IMR-90 (cell line): ENCODE measurements around the gene CCL27. TPM values are rescaled to one million over a fixed set of nuclear protein-coding genes. Genes with fewer than 3 reads are reported as not detected.

ENCODE experiments used
- ATAC-seq: fragments of 200-7000 bp; cut with Tn5 transposase; 2 replicates; pipeline ENCODE4 v1.9.1; 2020; ENCODE audit warnings: low read depth, mild to moderate bottlenecking, moderate library complexity
- BruUV-seq: library from RNA; stranded (reverse); fragments of 400-500 nt; replicated peaks from 2 replicates; lab custom pipeline; 2021; lab: Mats Ljungman, UMichigan
- CTCF ChIA-PET: fragments of 300-600 bp; formaldehyde crosslinking; extraction: SDS; loops from one replicate; lab custom pipeline; 2021; ENCODE audit warnings: antibody characterized with exemption; lab: Yijun Ruan, JAX
- POLR2A ChIA-PET: fragments of 300-600 bp; sonication (Branson Sonifier 250); formaldehyde crosslinking; loops from one replicate; lab custom pipeline; 2022; ENCODE audit warnings: antibody characterized with exemption; ENCODE audit not compliant: unreplicated experiment; lab: Charles Lee
- DNase-seq: peaks from one replicate; pipeline ENCODE4 v3.0.0; 2013
- H2AFZ ChIP-seq: replicated peaks from 2 replicates; pipeline ENCODE3; 2013; ENCODE audit warnings: low read length, mild to moderate bottlenecking; ENCODE audit not compliant: poor library complexity
- H2AK5ac ChIP-seq: 2 replicates; pipeline ENCODE4 v1.6.1; 2013; ENCODE audit warnings: low read depth, low read length, inconsistent platforms
- H2AK9ac ChIP-seq: replicated peaks from 2 replicates; pipeline ENCODE3; 2013; ENCODE audit warnings: mild to moderate bottlenecking, low read depth, low read length, moderate library complexity; ENCODE audit not compliant: poor library complexity
- H2BK120ac ChIP-seq: 2 replicates; pipeline ENCODE4 v1.6.1; 2013; ENCODE audit warnings: low read depth, low read length, inconsistent platforms
- H2BK15ac ChIP-seq: 3 replicates; pipeline ENCODE4 v1.6.1; 2013; ENCODE audit warnings: low read depth, low read length, inconsistent platforms
- H2BK20ac ChIP-seq: 2 replicates; pipeline ENCODE4 v1.6.1; 2013; ENCODE audit warnings: low read depth, mild to moderate bottlenecking, inconsistent platforms, low read length, moderate library complexity
- H2BK5ac ChIP-seq: 2 replicates; pipeline ENCODE4 v1.6.1; 2013; ENCODE audit warnings: mild to moderate bottlenecking, low read depth, low read length, inconsistent platforms; ENCODE audit not compliant: poor library complexity, severe bottlenecking
- H3K14ac ChIP-seq: replicated peaks from 2 replicates; pipeline ENCODE4 v1.6.1; 2013; ENCODE audit warnings: low read depth, low read length, inconsistent platforms
- H3K18ac ChIP-seq: 2 replicates; pipeline ENCODE4 v1.6.1; 2013; ENCODE audit warnings: low read depth, low read length, control low read depth
- H3K23ac ChIP-seq: 2 replicates; pipeline ENCODE4 v1.6.1; 2013; ENCODE audit warnings: low read depth, low read length, inconsistent platforms
- H3K27ac ChIP-seq: 2 replicates; pipeline ENCODE4 v1.5.1; 2013; ENCODE audit warnings: mild to moderate bottlenecking, control low read depth, low read length; ENCODE audit not compliant: insufficient read depth
- H3K27me3 ChIP-seq: 2 replicates; pipeline ENCODE4 v1.6.1; 2013; ENCODE audit warnings: low read length; ENCODE audit not compliant: control insufficient read depth, insufficient read depth
- H3K36me3 ChIP-seq: 2 replicates; pipeline ENCODE4 v1.6.1; 2013; ENCODE audit warnings: low read length, mixed read lengths; ENCODE audit not compliant: control insufficient read depth, insufficient read depth
- H3K4ac ChIP-seq: 2 replicates; pipeline ENCODE4 v1.6.1; 2013; ENCODE audit warnings: low read depth, low read length, inconsistent platforms
- H3K4me1 ChIP-seq: 2 replicates; pipeline ENCODE4 v1.6.1; 2013; ENCODE audit warnings: low read length, mixed read lengths; ENCODE audit not compliant: control insufficient read depth, insufficient read depth
- H3K4me2 ChIP-seq: 2 replicates; pipeline ENCODE4 v1.6.1; 2013; ENCODE audit warnings: low read depth, mild to moderate bottlenecking, control low read depth, low read length, moderate library complexity
- H3K4me3 ChIP-seq: 2 replicates; pipeline ENCODE4 v1.5.1; 2013; ENCODE audit warnings: low read depth, mild to moderate bottlenecking, control low read depth, low read length, moderate library complexity; ENCODE audit not compliant: insufficient read depth
- H3K56ac ChIP-seq: 2 replicates; pipeline ENCODE4 v1.6.1; 2013; ENCODE audit warnings: low read length, inconsistent platforms; ENCODE audit not compliant: insufficient read depth; ENCODE audit errors: extremely low read depth
- H3K79me1 ChIP-seq, 2 experiments: 2 replicates each; pipeline ENCODE4 v1.6.1; 2013; ENCODE audit warnings: low read length in 2 of 2, inconsistent platforms in 1 of 2, low read depth in 1 of 2
- H3K9ac ChIP-seq: 2 replicates; pipeline ENCODE4 v1.6.1; 2013; ENCODE audit warnings: low read depth, low read length, control low read depth
- H3K9me1 ChIP-seq: 2 replicates; pipeline ENCODE4 v1.6.1; 2013; ENCODE audit warnings: low read length, inconsistent platforms; ENCODE audit not compliant: insufficient read depth
- H3K9me3 ChIP-seq: 2 replicates; pipeline ENCODE4 v1.6.1; 2013; ENCODE audit warnings: low read length; ENCODE audit not compliant: control insufficient read depth, insufficient read depth
- H4K20me1 ChIP-seq: 2 replicates; pipeline ENCODE4 v1.6.1; 2013; ENCODE audit warnings: low read length, inconsistent platforms; ENCODE audit not compliant: insufficient read depth
- H4K5ac ChIP-seq: 2 replicates; pipeline ENCODE4 v1.6.1; 2013; ENCODE audit warnings: mild to moderate bottlenecking, low read depth, low read length, control low read depth
- H4K8ac ChIP-seq, 2 experiments: 2 replicates each; pipeline ENCODE4 v1.6.1; 2013; ENCODE audit warnings: low read depth in 2 of 2, low read length in 2 of 2, control low read depth in 1 of 2, inconsistent platforms in 1 of 2
- H4K91ac ChIP-seq: 2 replicates; pipeline ENCODE4 v1.6.1; 2013; ENCODE audit warnings: low read depth, low read length, inconsistent platforms; ENCODE audit not compliant: insufficient read depth
- BHLHE40 ChIP-seq: fragments of 150-350 bp; IDR thresholded peaks from 2 replicates; pipeline ENCODE4 v1.6.1; 2016; ENCODE audit warnings: mild to moderate bottlenecking, low read depth, low read length
- CEBPB ChIP-seq: IDR thresholded peaks from 2 replicates; pipeline ENCODE4 v1.6.1; 2012; ENCODE audit warnings: low read depth, low read length, improper control_type of control experiment
- CHD1 ChIP-seq: IDR thresholded peaks from 2 replicates; pipeline ENCODE4 v1.6.1; 2012; ENCODE audit warnings: low read depth, low read length, improper control_type of control experiment
- CTCF ChIP-seq: conservative IDR thresholded peaks from 2 replicates; pipeline ENCODE4 v1.5.1; 2012; ENCODE audit warnings: mild to moderate bottlenecking, low read depth, low read length, improper control_type of control experiment
- ELK1 ChIP-seq: fragments of 150-350 bp; IDR thresholded peaks from 2 replicates; pipeline ENCODE4 v1.6.1; 2016; ENCODE audit warnings: low read depth, mild to moderate bottlenecking, low read length, moderate library complexity, borderline replicate concordance
- FOS ChIP-seq: fragments of 150-350 bp; IDR thresholded peaks from 2 replicates; pipeline ENCODE4 v1.6.1; 2016; ENCODE audit warnings: low read depth, low read length
- MAFK ChIP-seq: IDR thresholded peaks from 2 replicates; pipeline ENCODE4 v1.6.1; 2012; ENCODE audit warnings: low read depth, low read length, improper control_type of control experiment
- MAZ ChIP-seq: IDR thresholded peaks from 2 replicates; pipeline ENCODE4 v1.6.1; 2012; ENCODE audit warnings: low read depth, mild to moderate bottlenecking, low read length, improper control_type of control experiment, moderate library complexity, borderline replicate concordance
- MXI1 ChIP-seq: IDR thresholded peaks from 2 replicates; pipeline ENCODE4 v1.6.1; 2012; ENCODE audit warnings: low read depth, mild to moderate bottlenecking, low read length, moderate library complexity, borderline replicate concordance
- NFE2L2 ChIP-seq: fragments of 150-350 bp; IDR thresholded peaks from 2 replicates; pipeline ENCODE4 v1.6.1; 2016; ENCODE audit warnings: low read depth, mild to moderate bottlenecking, low read length
- POLR2A ChIP-seq: IDR thresholded peaks from 2 replicates; pipeline ENCODE4 v1.6.1; 2012; ENCODE audit warnings: mild to moderate bottlenecking, low read depth, low read length
- RAD21 ChIP-seq: IDR thresholded peaks from 2 replicates; pipeline ENCODE4 v1.6.1; 2012; ENCODE audit warnings: low read length, improper control_type of control experiment
- RCOR1 ChIP-seq: IDR thresholded peaks from 2 replicates; pipeline ENCODE4 v1.6.1; 2012; ENCODE audit warnings: mild to moderate bottlenecking, low read length, improper control_type of control experiment; ENCODE audit not compliant: insufficient replicate concordance
- RFX5 ChIP-seq: IDR thresholded peaks from 2 replicates; pipeline ENCODE4 v1.8.0; 2012; ENCODE audit warnings: low read depth, mild to moderate bottlenecking, low read length, moderate library complexity
- SMC3 ChIP-seq: fragments of 150-350 bp; IDR thresholded peaks from 2 replicates; pipeline ENCODE4 v1.6.1; 2016; ENCODE audit warnings: low read depth, mild to moderate bottlenecking, antibody characterized with exemption, low read length, moderate library complexity
- USF2 ChIP-seq: fragments of 150-350 bp; IDR thresholded peaks from 2 replicates; pipeline ENCODE4 v1.6.1; 2017; ENCODE audit warnings: mild to moderate bottlenecking, antibody characterized with exemption, low read length, low read depth
- dilution Hi-C: fragments of 300-500 bp; cut with HindIII; formaldehyde crosslinking; loops from one replicate; pipeline ENCODE4 v1.14.3; 2018; ENCODE audit warnings: low sequenced_read_pairs; ENCODE audit not compliant: unreplicated experiment
- in situ Hi-C: fragments of 300-500 bp; cut with MboI; formaldehyde crosslinking; loops from 3 replicates; pipeline ENCODE4 v1.14.3; 2019; ENCODE audit warnings: low sequenced_read_pairs, inconsistent platforms, mixed read lengths
- intact Hi-C: fragments of 100-400 bp; cut with micrococcal nuclease; formaldehyde crosslinking; loops from 2 replicates; pipeline ENCODE4 v1.10.0; 2022
- polyA plus RNA-seq, 3 experiments: library from polyadenylated mRNA; depleted of rRNA; stranded (reverse); fragments of >200 nt; gene quantifications; 2 replicates each; pipeline ENCODE4 v1.2.3, GENCODE V29; 2012; ENCODE audit warnings: low replicate concordance in 1 of 3
- total RNA-seq: library from RNA; depleted of rRNA; stranded (reverse); fragments of >200 nt; gene quantifications from 2 replicates; pipeline ENCODE4 v1.2.3, GENCODE V29; 2012

Gene CCL27
- total and polyA plus RNA-seq, 2 of the 4 experiments (the other 2 are of a cell fraction), result 0.18 to 0.26 TPM

- intact Hi-C loops (no loop called here), in situ Hi-C loops (no loop called here), dilution Hi-C loops (no loop called here)
- no peak overlapping the region for H3K27ac ChIP-seq
- DNase-seq (no peak), ATAC-seq (no peak)
- no peak overlapping the region for H3K14ac ChIP-seq
- H3K36me3 ChIP-seq, result peaks cover 16% of the 10 kb centered on the region
- H2BK5ac ChIP-seq, result no peak overlapping the region
- BruUV-seq, result no TSS peak
- H3K79me1 ChIP-seq, result peaks cover 15 to 27% of the 10 kb centered on the region in 2 experiments
- H4K5ac ChIP-seq, result no peak overlapping the region
- CTCF ChIA-PET, result interaction anchor here (0.7 kb wide), 1 partner anchor 41 kb away, joined by 5 read pairs; no protein-coding TSS in a partner anchor
- peaks cover 15% of the 10 kb centered on the region for H3K9me1 ChIP-seq
- no peaks in the 10 kb centered on the region for H4K20me1 ChIP-seq
- H2AFZ ChIP-seq, result no peak overlapping the region
- H3K9ac ChIP-seq, result no peak overlapping the region
- no peak overlapping the region for H2AK5ac ChIP-seq
- H3K4me2 ChIP-seq, result no peak overlapping the region
- TF ChIP-seq POLR2A (no peak), CHD1 (no peak), BHLHE40 (no peak), RCOR1 (no peak), MAFK (no peak), CTCF (no peak), RFX5 (no peak), USF2 (no peak), SMC3 (no peak), RAD21 (no peak), NFE2L2 (no peak), MAZ (no peak), CEBPB (no peak), ELK1 (no peak), MXI1 (no peak), FOS (no peak)
- H2BK120ac ChIP-seq, result no peak overlapping the region
- H2BK20ac ChIP-seq, result no peak overlapping the region
- POLR2A ChIA-PET, result no interaction called here
- H3K9me3 ChIP-seq, result no peaks in the 10 kb centered on the region
- H3K23ac ChIP-seq, result no peak overlapping the region
- H3K4ac ChIP-seq, result no peak overlapping the region
- H4K91ac ChIP-seq, result no peak overlapping the region
- no peaks in the 10 kb centered on the region for H3K27me3 ChIP-seq
- H2BK15ac ChIP-seq, result no peak overlapping the region
- H3K18ac ChIP-seq, result no peak overlapping the region
- H3K56ac ChIP-seq, result no peak overlapping the region
- peaks cover 10% of the 10 kb centered on the region for H3K4me1 ChIP-seq
- no peak overlapping the region for H4K8ac ChIP-seq
- H2AK9ac ChIP-seq, result no peak overlapping the region
- no peak overlapping the region for H3K4me3 ChIP-seq
These were observed 17.6 kb downstream of the CCL27 start for GRCh38 chr9:34644766-34645314.
